ENCODE data around the gene PDGFRB.

- TF ChIP-seq CTCF (IDR thresholded peaks at IDR 0.05; ENCODE audit: insufficient read depth, low read length) (no peak), POLR2AphosphoS5 (IDR thresholded peaks at IDR 0.05; ENCODE audit: low read depth) (no peak), SPI1 (IDR thresholded peaks at IDR 0.05; ENCODE audit: borderline replicate concordance, low read depth) (no peak)
Measured at GRCh38 chr5:150126199-150126920, 29.3 kb downstream of the PDGFRB start.

All from HL-60 (cell line).